Neural cell (in vitro differentiated cells): ENCODE measurements around the gene ZBTB44. TPM values are rescaled to one million over a fixed set of nuclear protein-coding genes. Genes with fewer than 3 reads are reported as not detected.

Experiments
- H2AFZ ChIP-seq: fragments of 200-600, 300-800 bp; sonication (generic), shearing (Covaris generic); 2 replicates; pipeline ENCODE4 v1.6.0; 2014; ENCODE audit warnings: low read depth, mild to moderate bottlenecking, antibody characterized with exemption, low read length, moderate library complexity
- H3F3A ChIP-seq: fragments of 200-600 bp; shearing (Covaris generic); 2 replicates; pipeline ENCODE4 v1.6.1; 2016; ENCODE audit warnings: mild to moderate bottlenecking, moderate library complexity, mixed read lengths, antibody characterized with exemption, low read length; ENCODE audit not compliant: insufficient read depth, poor library complexity, severe bottlenecking
- H3K27ac ChIP-seq: fragments of 200-600, 300-800 bp; sonication (generic), shearing (Covaris generic); 2 replicates; pipeline ENCODE4 v1.5.1; 2014; ENCODE audit warnings: mild to moderate bottlenecking, low read length, moderate library complexity
- H3K27me3 ChIP-seq: fragments of 300-800, 200-600 bp; sonication (generic), shearing (Covaris generic); 2 replicates; pipeline ENCODE4 v1.6.0; 2014; ENCODE audit warnings: mild to moderate bottlenecking, low read depth, low read length, moderate library complexity; ENCODE audit not compliant: insufficient read depth
- H3K36me3 ChIP-seq: fragments of 300-800, 200-600 bp; sonication (generic), shearing (Covaris generic); 2 replicates; pipeline ENCODE4 v1.5.1; 2014; ENCODE audit warnings: mild to moderate bottlenecking, antibody characterized with exemption, low read length, moderate library complexity; ENCODE audit not compliant: insufficient read depth
- H3K4me2 ChIP-seq: fragments of 300-800, 200-600 bp; sonication (generic), shearing (Covaris generic); 2 replicates; pipeline ENCODE4 v1.6.0; 2014; ENCODE audit warnings: mild to moderate bottlenecking, low read length
- H3K4me3 ChIP-seq: fragments of 300-800, 200-600 bp; sonication (generic), shearing (Covaris generic); 2 replicates; pipeline ENCODE4 v1.5.1; 2014; ENCODE audit warnings: mild to moderate bottlenecking, low read length, moderate library complexity
- H3K79me2 ChIP-seq: fragments of 200-600 bp; shearing (Covaris generic); replicated peaks from 2 replicates; pipeline ENCODE4 v1.6.0; 2014; ENCODE audit warnings: mild to moderate bottlenecking, low read length, moderate library complexity; ENCODE audit not compliant: insufficient read depth
- H3K9ac ChIP-seq: fragments of 300-800, 200-600 bp; sonication (generic), shearing (Covaris generic); 2 replicates; pipeline ENCODE4 v1.6.1; 2016; ENCODE audit warnings: mild to moderate bottlenecking, low read length, mixed read lengths
- H3K9me2 ChIP-seq: fragments of 200-600 bp; shearing (Covaris generic); 2 replicates; pipeline ENCODE4 v1.6.1; 2016; ENCODE audit warnings: mild to moderate bottlenecking, low read length, mixed read lengths; ENCODE audit not compliant: insufficient read depth
- H3K9me3 ChIP-seq: fragments of 200-600, 300-800 bp; sonication (generic), shearing (Covaris generic); 2 replicates; pipeline ENCODE4 v1.6.1; 2016; ENCODE audit warnings: mild to moderate bottlenecking, mixed run types, low read length, moderate library complexity, mixed read lengths
- H4K20me1 ChIP-seq: fragments of 200-600 bp; shearing (Covaris generic); 2 replicates; pipeline ENCODE4 v1.6.1; 2016; ENCODE audit warnings: mild to moderate bottlenecking, mixed run types; ENCODE audit not compliant: insufficient read depth
- CTCF ChIP-seq: fragments of 450-650 bp; IDR thresholded peaks from 2 replicates; pipeline ENCODE4 v1.5.1; 2014; ENCODE audit warnings: antibody characterized with exemption, mild to moderate bottlenecking, moderate library complexity; ENCODE audit not compliant: poor library complexity, severe bottlenecking
- EP300 ChIP-seq: fragments of 450-650 bp; conservative IDR thresholded peaks from 2 replicates; pipeline ENCODE4 v1.6.1; 2014; ENCODE audit warnings: antibody characterized with exemption, mild to moderate bottlenecking, moderate library complexity; ENCODE audit not compliant: poor library complexity, severe bottlenecking
- EZH2 ChIP-seq: fragments of 200-600, 300-800 bp; shearing (Covaris generic), sonication (generic); IDR thresholded peaks from 2 replicates; pipeline ENCODE4 v1.6.1; 2014; ENCODE audit warnings: antibody characterized with exemption, low read length, borderline replicate concordance, mild to moderate bottlenecking; ENCODE audit not compliant: insufficient read depth, poor library complexity, severe bottlenecking
- MXI1 ChIP-seq: fragments of 450-650 bp; conservative IDR thresholded peaks from 2 replicates; pipeline ENCODE4 v1.6.1; 2014; ENCODE audit warnings: antibody characterized with exemption, mild to moderate bottlenecking; ENCODE audit not compliant: poor library complexity, severe bottlenecking
- POLR2AphosphoS5 ChIP-seq: IDR thresholded peaks from 2 replicates; pipeline ENCODE4 v1.6.1; 2012
- RAD21 ChIP-seq: fragments of 450-650 bp; conservative IDR thresholded peaks from 2 replicates; pipeline ENCODE4 v1.6.1; 2014; ENCODE audit warnings: antibody characterized with exemption, mild to moderate bottlenecking, moderate library complexity
- REST ChIP-seq: IDR thresholded peaks from 2 replicates; pipeline ENCODE4 v1.6.1; 2012; ENCODE audit warnings: borderline replicate concordance
- SMC3 ChIP-seq: fragments of 450-650 bp; conservative IDR thresholded peaks from 2 replicates; pipeline ENCODE4 v1.6.1; 2014; ENCODE audit warnings: antibody characterized with exemption, mild to moderate bottlenecking, moderate library complexity; ENCODE audit not compliant: poor library complexity
- TAF1 ChIP-seq: IDR thresholded peaks from 2 replicates; pipeline ENCODE4 v1.6.1; 2012; ENCODE audit warnings: low read depth
- polyA plus RNA-seq: library from polyadenylated mRNA; depleted of rRNA; stranded (reverse); fragments of >200 nt; gene quantifications from 2 replicates; pipeline ENCODE4 v1.2.3, GENCODE V29; 2014

Gene ZBTB44
- polyA plus RNA-seq, 1 donor from 2014 or later = 23.3 TPM

GRCh38 chr11:130269326-130269943, 45.3 kb downstream of the ZBTB44 start:
- H3K9me2 ChIP-seq = no peaks in the 10 kb centered on the region
- no peak overlapping the region for H3K9ac ChIP-seq
- no peak overlapping the region for H2AFZ ChIP-seq
- H3F3A ChIP-seq = no peaks in the 10 kb centered on the region
- no peaks in the 10 kb centered on the region for H3K9me3 ChIP-seq
- H3K79me2 ChIP-seq = no peaks in the 10 kb centered on the region
- no peak overlapping the region for H3K4me2 ChIP-seq
- H4K20me1 ChIP-seq = no peaks in the 10 kb centered on the region
- no peaks in the 10 kb centered on the region for H3K36me3 ChIP-seq
- no peak overlapping the region for H3K4me3 ChIP-seq
- H3K27ac ChIP-seq = no peak overlapping the region
- H3K27me3 ChIP-seq = no peaks in the 10 kb centered on the region
- TF ChIP-seq POLR2AphosphoS5 (no peak), SMC3 (no peak), CTCF (no peak), MXI1 (no peak), TAF1 (no peak), EP300 (no peak), RAD21 (no peak), EZH2 (no peak), REST (no peak)

GRCh38 chr11:130263351-130263750, 51.4 kb downstream of the ZBTB44 start:
- Histone ChIP-seq H3K79me2 (no peaks in the 10 kb centered on the region), H3K27ac (no peak overlapping the region), H4K20me1 (no peaks in the 10 kb centered on the region), H3K36me3 (peaks cover 4% of the 10 kb centered on the region), H3F3A (no peaks in the 10 kb centered on the region), H3K9ac (no peak overlapping the region), H3K27me3 (no peaks in the 10 kb centered on the region), H2AFZ (no peak overlapping the region), H3K9me3 (no peaks in the 10 kb centered on the region), H3K9me2 (no peaks in the 10 kb centered on the region), H3K4me2 (no peak overlapping the region), H3K4me3 (no peak overlapping the region)
- no peak for TF ChIP-seq EZH2
- TF ChIP-seq MXI1 = no peak
- no peak for TF ChIP-seq POLR2AphosphoS5
- TF ChIP-seq CTCF = no peak
- no peak for TF ChIP-seq TAF1
- TF ChIP-seq SMC3 = no peak
- TF ChIP-seq REST = no peak
- no peak for TF ChIP-seq EP300
